Cardiac muscle cell (in vitro differentiated cells and primary cell): ENCODE results near the gene LRSAM1. TPM values are rescaled to one million over a fixed set of nuclear protein-coding genes. Genes with fewer than 3 reads are reported as not detected.

Experiments used
- DNase-seq, 2 donors: peaks; one replicate each; pipeline versions ENCODE4 v3.0.0 to v3.0.0-alpha.2; 2010 to 2017; ENCODE audit warnings: low read depth in 1 of 2, low spot score in 1 of 2
- H3K27ac ChIP-seq: fragments of 200-600 bp; sonication (generic); 2 replicates; pipeline ENCODE4 v1.5.1; 2016
- H3K27me3 ChIP-seq: fragments of 200-600 bp; sonication (generic); 2 replicates; pipeline ENCODE4 v1.6.0; 2016; ENCODE audit warnings: control low read depth
- H3K36me3 ChIP-seq: fragments of 200-600 bp; sonication (generic); 2 replicates; pipeline ENCODE4 v1.5.1; 2016; ENCODE audit warnings: control low read depth
- H3K4me1 ChIP-seq: fragments of 200-600 bp; sonication (generic); 2 replicates; pipeline ENCODE4 v1.8.1; 2017; ENCODE audit warnings: low read depth, mild to moderate bottlenecking, mixed run types
- H3K4me3 ChIP-seq: fragments of 200-600 bp; sonication (generic); 2 replicates; pipeline ENCODE4 v1.5.1; 2016; ENCODE audit warnings: mild to moderate bottlenecking
- H3K9me3 ChIP-seq: fragments of 200-600 bp; sonication (generic); 2 replicates; pipeline ENCODE4 v1.5.1; 2017; ENCODE audit warnings: low read depth, mild to moderate bottlenecking, control low read depth
- CTCF ChIP-seq: IDR thresholded peaks from 2 replicates; pipeline ENCODE4 v1.5.1; 2012; ENCODE audit warnings: low read depth, mild to moderate bottlenecking, low read length
- polyA plus RNA-seq: library from polyadenylated mRNA; unstranded; fragments of >200 nt; fragmentation: Nextera tagmentation; extraction: Ambion mirVana; gene quantifications from 2 replicates; pipeline ENCODE4 v1.2.1, GENCODE V29; 2016
- total RNA-seq: library from RNA; depleted of rRNA; stranded (reverse); fragments of >200 nt; gene quantifications from 2 replicates; pipeline ENCODE4 v1.2.3, GENCODE V29; 2016

LRSAM1 gene
- total and polyA plus RNA-seq, 2 experiments from 2014 or later = 39.4 to 39.7 TPM

GRCh38 chr9:127525401-127526188 is 74.3 kb downstream of the LRSAM1 start:
- H3K4me1 ChIP-seq = peaks cover 25% of the 10 kb centered on the region
- no peaks in the 10 kb centered on the region for H3K27me3 ChIP-seq
- H3K4me3 ChIP-seq = no peak overlapping the region
- peak in 1 of 2 donors; percentile 61 for DNase-seq
- H3K36me3 ChIP-seq = no peaks in the 10 kb centered on the region
- peaks cover 3% of the 10 kb centered on the region for H3K9me3 ChIP-seq
- TF ChIP-seq CTCF = peak; percentile 61
- H3K27ac ChIP-seq = no peak overlapping the region

GRCh38 chr9:127526655-127527559 is 75.6 kb downstream of the LRSAM1 start:
- H3K27ac ChIP-seq = peak overlapping the region; percentile 10
- H3K36me3 ChIP-seq = no peaks in the 10 kb centered on the region

GRCh38 chr9:127527560-127528268 is 76.4 kb downstream of the LRSAM1 start:
- peaks cover 25% of the 10 kb centered on the region for H3K4me1 ChIP-seq
- no peaks in the 10 kb centered on the region for H3K36me3 ChIP-seq
- H3K27ac ChIP-seq = peak overlapping the region; percentile 81
- peaks cover 3% of the 10 kb centered on the region for H3K9me3 ChIP-seq
- no peak for TF ChIP-seq CTCF
- no peak overlapping the region for H3K4me3 ChIP-seq
- no peak for DNase-seq
- H3K27me3 ChIP-seq = no peaks in the 10 kb centered on the region

More at GRCh38 chr9:127526655-127527559, 75.6 kb downstream of the LRSAM1 start:
- H3K4me3 ChIP-seq = no peak overlapping the region
- DNase-seq = no peak
- peaks cover 25% of the 10 kb centered on the region for H3K4me1 ChIP-seq
- H3K27me3 ChIP-seq = no peaks in the 10 kb centered on the region
- no peak for TF ChIP-seq CTCF
- H3K9me3 ChIP-seq = peaks cover 3% of the 10 kb centered on the region

- Histone ChIP-seq H3K36me3 (no peaks in the 10 kb centered on the region), H3K9me3 (peaks cover 3% of the 10 kb centered on the region), H3K27me3 (no peaks in the 10 kb centered on the region), H3K4me3 (no peak overlapping the region), H3K27ac (peak overlapping the region; percentile 81), H3K4me1 (peaks cover 25% of the 10 kb centered on the region)
- TF ChIP-seq CTCF = no peak
- peak in 1 of 2 donors; percentile 44 for DNase-seq
Observed at GRCh38 chr9:127528422-127529251, 77.3 kb downstream of the LRSAM1 start.
